HG03460 (cell line): ENCODE measurements around the gene CACUL1.
"Not testable (repeated sequence)": the region's sequence is repeated elsewhere in the genome, so short reads cannot be mapped to it uniquely, and the experiment has no call there.

ENCODE experiments used
- ATAC-seq: cut with Tn5 transposase; IDR thresholded peaks from one replicate; pipeline ENCODE4 v1.9.1; 2021; ENCODE audit not compliant: unreplicated experiment

The CACUL1 gene

GRCh38 chr10:118658168-118658567, 96.6 kb downstream of the CACUL1 start:
- ATAC-seq, result not testable (repeated sequence)

- not testable (repeated sequence) for ATAC-seq
Measured at GRCh38 chr10:118645294-118645693, 109.5 kb downstream of the CACUL1 start.

- ATAC-seq, result no peak
Measured at GRCh38 chr10:118642228-118642627, 112.5 kb downstream of the CACUL1 start.

- ATAC-seq, result no peak
Measured at GRCh38 chr10:118638680-118639079, 116.1 kb downstream of the CACUL1 start.

- no peak for ATAC-seq
Measured at GRCh38 chr10:118635674-118636402, 118.9 kb downstream of the CACUL1 start.

- no peak for ATAC-seq
Measured at GRCh38 chr10:118633786-118634185, 121.0 kb downstream of the CACUL1 start.

GRCh38 chr10:118629211-118629610, 125.6 kb downstream of the CACUL1 start:
- ATAC-seq, result no peak

GRCh38 chr10:118628397-118628796, 126.4 kb downstream of the CACUL1 start:
- no peak for ATAC-seq

- no peak for ATAC-seq
Measured at GRCh38 chr10:118626953-118627352, 127.8 kb downstream of the CACUL1 start.
